NT2/D1 (cell line): ENCODE measurements around the gene LONP2.

Experiments used
- SUZ12 ChIP-seq: IDR thresholded peaks from 2 replicates; pipeline ENCODE4 v1.6.1; 2011; ENCODE audit not compliant: insufficient read length, insufficient read depth; ENCODE audit errors: extremely low read depth
- YY1 ChIP-seq: IDR thresholded peaks from 2 replicates; pipeline ENCODE4 v1.6.1; 2011; ENCODE audit not compliant: insufficient read length, insufficient read depth
- ZNF274 ChIP-seq: IDR thresholded peaks from 2 replicates; pipeline ENCODE4 v1.6.1; 2011; ENCODE audit warnings: mild to moderate bottlenecking, low read depth, low read length

GRCh38 chr16:48272837-48273421, 28.8 kb downstream of the LONP2 start:
- no peak for TF ChIP-seq SUZ12
- no peak for TF ChIP-seq ZNF274
- TF ChIP-seq YY1, result no peak
